HepG2 (cell line): ENCODE data around the gene NEDD4. TPM values are rescaled to one million over a fixed set of nuclear protein-coding genes. Genes with fewer than 3 reads are reported as not detected.

Source experiments
- ARHGAP35 ChIP-seq: sonication (generic); formaldehyde crosslinking; IDR thresholded peaks from 2 replicates; pipeline ENCODE4 v1.9.0; 2022; ENCODE audit warnings: mild to moderate bottlenecking, inconsistent platforms, moderate library complexity, missing genetic modification reagents, borderline replicate concordance
- ATF4 ChIP-seq, 2 experiments: fragments of 450-650 bp in 1 of 2; sonication (generic) in 1 of 2; formaldehyde crosslinking; IDR thresholded peaks; 2 replicates each; pipeline versions ENCODE4 v1.5.0 to v1.8.0; 2020 to 2022; ENCODE audit warnings: mild to moderate bottlenecking in 1 of 2, missing genetic modification reagents in 1 of 2
- CENPBD1 ChIP-seq: sonication (generic); formaldehyde crosslinking; IDR thresholded peaks from 2 replicates; pipeline ENCODE4 v1.8.0; 2022; ENCODE audit warnings: missing genetic modification reagents, low read depth, mild to moderate bottlenecking, borderline replicate concordance
- HOMEZ ChIP-seq: IDR thresholded peaks from 2 replicates; pipeline ENCODE4 v1.6.1; 2016; ENCODE audit warnings: low read depth
- KMT2A ChIP-seq: sonication (generic); formaldehyde crosslinking; IDR thresholded peaks from 2 replicates; pipeline ENCODE4 v1.4.0; 2020; ENCODE audit warnings: missing genetic modification reagents
- NFATC3 ChIP-seq: sonication (generic); formaldehyde crosslinking; IDR thresholded peaks from 2 replicates; pipeline ENCODE4 v1.5.1; 2020; ENCODE audit warnings: mild to moderate bottlenecking, missing genetic modification reagents
- NFE2L2 ChIP-seq: fragments of 150-350 bp; IDR thresholded peaks from 2 replicates; pipeline ENCODE4 v1.6.1; 2014; ENCODE audit warnings: low read length
- RFX1 ChIP-seq: fragments of 450-650 bp; IDR thresholded peaks from 2 replicates; pipeline ENCODE4 v1.6.1; 2017
- RNF219 ChIP-seq: sonication (generic); formaldehyde crosslinking; IDR thresholded peaks from 2 replicates; pipeline ENCODE4 v1.5.0; 2020; ENCODE audit warnings: mild to moderate bottlenecking, missing genetic modification reagents
- SP4 ChIP-seq: sonication (generic); formaldehyde crosslinking; IDR thresholded peaks from 2 replicates; pipeline ENCODE4 v1.8.1; 2023; ENCODE audit warnings: mild to moderate bottlenecking, missing genetic modification reagents
- TRIM22 ChIP-seq: fragments of 450-650 bp; IDR thresholded peaks from 2 replicates; pipeline ENCODE4 v1.6.1; 2017
- ZHX1 ChIP-seq: sonication (generic); formaldehyde crosslinking; IDR thresholded peaks from 2 replicates; pipeline ENCODE4 v1.8.1; 2022; ENCODE audit warnings: low read depth, mild to moderate bottlenecking, missing genetic modification reagents
- ZNF605 ChIP-seq: sonication (generic); formaldehyde crosslinking; IDR thresholded peaks from 2 replicates; pipeline ENCODE4 v1.8.0; 2022; ENCODE audit warnings: mild to moderate bottlenecking, missing genetic modification reagents
- ZXDC ChIP-seq: sonication (generic); formaldehyde crosslinking; IDR thresholded peaks from 2 replicates; pipeline ENCODE4 v1.5.0; 2020; ENCODE audit warnings: mild to moderate bottlenecking, missing genetic modification reagents
- polyA plus RNA-seq, 8 experiments: library from polyadenylated mRNA; depleted of rRNA in 3 of 8; stranded (reverse) in 7 of 8; unstranded in 1 of 8; fragments of >200 nt; fragmentation: Illumina TruSeq in 4 of 8; extraction: Trizol in 4 of 8; gene quantifications; 2 replicates each; pipeline versions ENCODE4 v1.2.1 to v1.2.3, GENCODE V29; 2011 to 2016; ENCODE audit warnings: low read depth in 4 of 8, missing spikeins in 1 of 8, mixed read lengths in 1 of 8; ENCODE audit not compliant: insufficient read depth in 1 of 8
- total RNA-seq, 5 experiments: library from RNA; depleted of rRNA; stranded (reverse); fragments of >200 nt; fragmentation: Illumina TruSeq; extraction: Trizol; gene quantifications; 2 replicates each; pipeline ENCODE4 v1.2.3, GENCODE V29; 2016; ENCODE audit warnings: low read depth in 1 of 5

Gene NEDD4
- total and polyA plus RNA-seq, 2 of the 13 experiments (the other 11 are each of a cell fraction or from before 2014, with no cell fraction given) = 10.4 to 13.0 TPM

- TF ChIP-seq TRIM22 (no peak), SP4 (CRISPR knock-in tag) (no peak), ARHGAP35 (no peak), NFATC3 (CRISPR knock-in tag) (no peak), HOMEZ (CRISPR knock-in tag) (peak; percentile 76; the same call in 1 of the 2 replicates), ZNF605 (CRISPR knock-in tag) (no peak), ZHX1 (CRISPR knock-in tag) (no peak), ZXDC (CRISPR knock-in tag) (no peak), CENPBD1 (CRISPR knock-in tag) (no peak), RFX1 (no peak), KMT2A (CRISPR knock-in tag) (no peak), RNF219 (CRISPR knock-in tag) (0 out of 2 replicates have a peak, but pooled peaks have one; percentile 45), ATF4 (CRISPR knock-in tag; IDR thresholded peaks at IDR 0.05) (peak; percentile 97 to 100), NFE2L2 (no peak)
Observed at GRCh38 chr15:56040081-56041035, 46.9 kb upstream of the NEDD4 start (continued).
